GM12891 (cell line): Measurements from ENCODE around the gene GGT1.
A peak's percentile ranks its signal among the peaks of the same experiment; 100 is the strongest.
"Not testable (repeated sequence)": the region's sequence is repeated elsewhere in the genome, so short reads cannot be mapped to it uniquely, and the experiment has no call there.

ENCODE experiments used
- DNase-seq: peaks from one replicate; pipeline ENCODE4 v3.0.0; 2011; ENCODE audit warnings: low spot score; ENCODE audit not compliant: insufficient read length
- FAIRE-seq: peaks from 2 replicates; lab custom pipeline; 2011; peaks lifted over from hg19 to GRCh38; lab: Jason Lieb, UNC
- PAX5 ChIP-seq: IDR thresholded peaks from 2 replicates; pipeline ENCODE4 v1.6.1; 2011; ENCODE audit warnings: low read length, moderate library complexity, mild to moderate bottlenecking; ENCODE audit not compliant: insufficient read depth, severe bottlenecking
- POLR2A ChIP-seq: IDR thresholded peaks from 2 replicates; pipeline ENCODE4 v1.6.1; 2011; ENCODE audit warnings: low read depth, low read length, control low read depth
- POLR2AphosphoS5 ChIP-seq: IDR thresholded peaks from 2 replicates; pipeline ENCODE4 v1.6.1; 2011; ENCODE audit warnings: low read depth, low read length, control low read depth
- POU2F2 ChIP-seq: IDR thresholded peaks from 2 replicates; pipeline ENCODE4 v1.6.1; 2011; ENCODE audit warnings: low read depth, mild to moderate bottlenecking, control low read depth, low read length, moderate library complexity
- SPI1 ChIP-seq: IDR thresholded peaks from 2 replicates; pipeline ENCODE4 v1.6.1; 2011; ENCODE audit warnings: low read depth, low read length, control low read depth
- TAF1 ChIP-seq: IDR thresholded peaks from 2 replicates; pipeline ENCODE4 v1.6.1; 2011; ENCODE audit warnings: low read depth, low read length, control low read depth

Gene GGT1

GRCh38 chr22:24591286-24591830, 11.6 kb upstream of the GGT1 start:
- FAIRE-seq (no peak), DNase-seq (no peak)
- TF ChIP-seq POLR2A: no peak
- no peak for TF ChIP-seq PAX5
- TF ChIP-seq SPI1: no peak
- TF ChIP-seq POLR2AphosphoS5: no peak
- TF ChIP-seq TAF1: no peak
- TF ChIP-seq POU2F2: no peak

DNA sequence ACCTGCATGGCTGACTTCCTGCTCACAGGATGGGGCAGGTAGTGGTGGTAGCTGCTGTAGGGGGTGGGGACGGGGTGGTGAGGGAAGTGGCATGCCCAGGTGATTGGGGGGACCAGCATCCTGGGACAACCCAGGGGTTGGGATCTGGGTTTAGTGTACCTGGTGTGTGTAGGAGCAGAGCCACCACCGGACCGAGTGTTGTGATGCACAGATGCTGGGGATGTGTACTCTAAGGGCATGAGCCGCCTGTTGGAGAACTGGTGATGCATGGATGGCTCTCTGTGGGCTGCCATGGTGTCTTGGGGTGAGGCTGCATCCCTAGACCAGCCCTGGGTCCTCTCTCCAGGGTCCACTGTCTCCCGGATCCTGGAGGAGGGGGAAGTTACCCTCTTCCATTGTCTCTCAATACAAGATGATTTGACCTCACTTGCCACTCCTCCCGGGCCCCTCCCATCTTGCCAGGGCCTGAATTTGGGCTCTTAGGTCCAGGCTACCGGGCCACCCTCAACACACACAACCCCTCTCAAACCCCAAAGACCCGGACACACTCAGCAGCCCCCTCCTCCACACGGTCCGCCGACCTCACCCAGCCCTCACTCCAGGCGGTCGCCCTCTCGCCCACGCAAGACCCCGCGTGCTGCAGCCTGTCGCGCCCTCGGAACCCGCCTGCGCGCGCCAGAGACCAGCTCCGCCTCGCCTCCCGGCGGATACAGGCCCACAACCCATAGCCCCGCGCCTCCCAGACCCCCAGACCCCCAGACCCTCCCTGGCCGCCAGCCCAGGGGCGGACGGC, 10.7 kb upstream of the GGT1 start:
- FAIRE-seq: no peak
- no peak for TF ChIP-seq PAX5
- no peak for TF ChIP-seq TAF1
- TF ChIP-seq POU2F2: no peak
- no peak for TF ChIP-seq SPI1
- no peak for TF ChIP-seq POLR2A
- TF ChIP-seq POLR2AphosphoS5: no peak
- no peak for DNase-seq

DNA sequence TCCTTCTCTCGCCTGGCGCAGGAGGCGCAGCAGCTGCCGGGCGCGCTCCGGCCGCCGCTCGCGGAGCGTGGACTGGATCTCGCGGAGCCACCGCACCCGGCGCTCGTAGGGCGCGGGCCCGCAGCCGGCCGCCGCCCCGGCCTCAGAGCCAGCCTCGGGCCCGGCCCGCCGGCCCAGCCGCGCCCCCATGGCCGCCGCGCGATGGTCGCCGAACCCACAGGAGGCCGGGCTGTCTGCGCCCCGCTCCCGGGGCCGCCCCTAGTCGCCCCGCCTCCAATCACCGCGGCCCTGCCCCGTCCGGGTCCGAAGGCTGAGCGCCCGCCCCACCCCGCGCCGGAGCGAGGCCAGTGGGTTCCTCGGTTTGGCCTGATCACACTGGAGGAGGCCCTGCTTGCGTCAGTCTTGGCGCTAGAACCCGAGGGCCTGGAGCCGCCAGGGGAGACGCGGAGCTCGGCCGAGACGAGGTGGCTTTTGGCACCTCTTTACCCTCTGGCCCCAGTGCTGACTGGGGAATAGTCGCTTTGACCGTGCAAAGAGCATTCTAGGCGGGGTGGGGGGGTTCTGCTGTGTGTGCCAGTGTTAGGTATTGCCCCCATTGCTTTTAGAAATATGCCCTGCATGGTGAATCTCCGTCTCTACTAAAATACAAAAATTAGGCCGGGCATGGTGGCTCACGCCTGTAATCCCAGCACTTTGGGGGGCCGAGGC, 10.0 kb upstream of the GGT1 start, which contains the start of gene LRRC75B:
Gene LRRC75B (minus strand): TSS at position 223 of the 708 bp plus-strand sequence. CDS start 34 bp downstream, at position 189.
- DNase-seq: peak; percentile 95
- FAIRE-seq: peak; percentile 79
- no peak for TF ChIP-seq POLR2A
- TF ChIP-seq POU2F2: no peak
- no peak for TF ChIP-seq PAX5
- TF ChIP-seq TAF1: no peak
- no peak for TF ChIP-seq POLR2AphosphoS5
- no peak for TF ChIP-seq SPI1

DNA sequence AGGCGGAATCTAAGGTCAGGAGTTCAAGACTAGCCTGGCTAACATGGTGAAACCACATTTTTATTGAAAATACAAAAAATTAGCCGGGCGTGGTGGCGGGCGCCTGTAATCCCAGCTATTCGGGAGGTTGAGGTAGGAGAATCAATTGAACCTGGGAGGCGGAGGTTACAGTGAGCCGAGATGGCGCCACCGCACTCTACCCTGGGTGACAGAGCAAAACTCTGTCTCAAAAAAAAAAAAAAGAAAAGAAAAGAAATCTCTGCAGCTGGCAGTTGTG, 9.5 kb upstream of the GGT1 start:
- not testable (repeated sequence) for DNase-seq, FAIRE-seq

DNA sequence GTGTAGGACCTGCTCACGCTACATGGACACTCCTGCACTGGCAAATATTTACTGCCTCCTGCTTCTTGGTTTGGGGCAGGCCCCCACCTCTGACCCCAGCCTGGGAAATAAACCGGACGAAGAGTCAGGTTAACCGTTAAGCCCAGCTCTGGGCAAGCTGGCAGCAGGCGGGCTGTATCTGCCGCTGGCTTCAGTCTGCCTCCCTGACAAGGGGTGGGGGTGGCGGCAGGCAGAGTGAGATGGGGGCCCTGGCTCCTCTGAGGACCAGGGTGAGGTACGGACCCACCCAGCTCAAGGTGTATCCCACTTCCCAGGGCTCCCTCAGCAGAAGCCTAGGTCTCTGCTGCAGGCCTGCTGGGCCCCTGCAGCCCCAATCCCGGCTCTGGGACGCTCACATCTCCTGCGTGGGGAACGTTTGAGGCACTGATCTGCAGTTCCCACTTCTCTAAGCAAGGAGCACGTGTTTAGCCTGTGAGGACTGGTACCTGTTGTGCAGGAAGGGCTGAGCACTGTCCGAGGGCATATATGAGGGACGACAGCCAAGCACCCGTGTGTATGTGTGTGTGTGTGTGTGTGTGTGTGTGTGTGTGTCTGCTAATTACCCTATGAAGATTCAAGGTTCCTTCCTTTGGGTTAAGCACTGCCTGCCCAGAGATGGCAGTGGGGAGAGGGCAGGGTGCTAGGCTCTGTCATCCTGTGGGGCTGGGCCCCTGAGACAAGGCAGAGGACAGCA, 9.0 kb upstream of the GGT1 start:
- DNase-seq (no peak), FAIRE-seq (peak; percentile 26)

DNA sequence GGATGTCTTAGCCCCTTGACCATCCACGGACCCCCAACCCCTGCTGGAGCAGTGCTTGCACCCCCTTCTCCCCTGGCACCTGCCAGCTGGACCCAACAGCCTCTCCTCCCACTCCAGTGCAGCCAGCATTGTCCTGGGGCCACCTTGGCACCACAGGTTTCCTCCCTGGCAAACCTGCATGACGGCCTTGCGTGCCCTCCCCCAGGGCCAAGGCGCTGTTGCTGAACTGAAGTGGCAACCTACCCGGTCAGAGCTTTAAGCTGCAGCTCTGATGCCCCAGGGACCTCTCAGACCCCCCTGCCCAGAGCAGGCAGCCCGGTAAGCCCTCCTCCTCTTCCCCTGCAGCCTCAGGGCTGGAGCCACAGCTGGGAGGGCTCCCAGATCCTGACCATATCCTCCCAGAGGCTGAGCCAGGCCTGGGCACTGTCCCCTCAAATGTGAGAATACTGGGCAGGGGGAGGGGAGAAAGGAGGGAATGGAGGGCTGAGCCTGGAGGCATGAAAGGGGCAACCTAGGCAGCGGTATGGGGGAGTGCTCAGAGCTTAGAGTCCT, 8.3 kb upstream of the GGT1 start:
- TF ChIP-seq PAX5 (no peak), POLR2A (no peak), POLR2AphosphoS5 (no peak), TAF1 (no peak), POU2F2 (no peak)
- DNase-seq (no peak), FAIRE-seq (no peak)

More for the DNA sequence above, 9.0 kb upstream of the GGT1 start:
- no peak for TF ChIP-seq POLR2A
- no peak for TF ChIP-seq POU2F2
- TF ChIP-seq POLR2AphosphoS5: no peak
- no peak for TF ChIP-seq TAF1
- TF ChIP-seq SPI1: no peak
- no peak for TF ChIP-seq PAX5

DNA sequence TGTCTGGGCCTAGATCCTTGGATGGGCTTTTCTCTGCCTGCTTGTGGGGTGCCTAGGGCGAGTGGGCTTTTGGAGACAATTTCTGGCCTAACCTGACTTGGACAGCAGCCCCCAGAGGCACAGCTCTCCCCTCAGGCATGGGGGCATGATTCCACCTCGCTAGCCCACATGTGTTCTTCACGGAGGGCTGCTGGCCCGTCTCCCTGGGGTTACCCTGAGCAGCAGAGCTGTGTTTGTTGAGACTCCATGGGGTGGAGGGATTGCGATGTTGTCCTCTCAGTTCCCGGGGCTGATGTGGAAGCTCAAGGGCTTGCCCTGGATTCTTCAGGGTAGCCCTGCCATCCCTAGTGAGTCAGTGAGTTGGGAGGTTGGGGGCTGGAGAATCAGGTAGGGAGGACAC, 7.8 kb upstream of the GGT1 start:
- no peak for TF ChIP-seq SPI1
- TF ChIP-seq POLR2A: no peak
- TF ChIP-seq POLR2AphosphoS5: no peak
- TF ChIP-seq PAX5: no peak
- no peak for TF ChIP-seq TAF1
- TF ChIP-seq POU2F2: no peak
- FAIRE-seq: no peak
- no peak for DNase-seq

GRCh38 chr22:24595863-24596262, 7.1 kb upstream of the GGT1 start:
- no peak for DNase-seq
- TF ChIP-seq POLR2AphosphoS5 (no peak), POLR2A (no peak), PAX5 (no peak), TAF1 (no peak), POU2F2 (no peak), SPI1 (no peak)
- FAIRE-seq: no peak

GRCh38 chr22:24597076-24597475, 5.9 kb upstream of the GGT1 start:
- FAIRE-seq, DNase-seq: not testable (repeated sequence)

GRCh38 chr22:24599514-24599913, 3.5 kb upstream of the GGT1 start:
- TF ChIP-seq SPI1 (no peak), POLR2AphosphoS5 (no peak), POLR2A (no peak), TAF1 (no peak), PAX5 (no peak), POU2F2 (no peak)
- FAIRE-seq (no peak), DNase-seq (no peak)

- FAIRE-seq: peak; percentile 51
- not testable (repeated sequence) for DNase-seq
Observed at GRCh38 chr22:24599958-24600715, 2.9 kb upstream of the GGT1 start.
